HG03442 (cell line): ENCODE results near the gene TAPT1.

Source experiments
- ATAC-seq: cut with Tn5 transposase; IDR thresholded peaks from one replicate; pipeline ENCODE4 v1.9.1; 2021; ENCODE audit warnings: mild to moderate bottlenecking, moderate library complexity; ENCODE audit not compliant: unreplicated experiment

Gene TAPT1

DNA sequence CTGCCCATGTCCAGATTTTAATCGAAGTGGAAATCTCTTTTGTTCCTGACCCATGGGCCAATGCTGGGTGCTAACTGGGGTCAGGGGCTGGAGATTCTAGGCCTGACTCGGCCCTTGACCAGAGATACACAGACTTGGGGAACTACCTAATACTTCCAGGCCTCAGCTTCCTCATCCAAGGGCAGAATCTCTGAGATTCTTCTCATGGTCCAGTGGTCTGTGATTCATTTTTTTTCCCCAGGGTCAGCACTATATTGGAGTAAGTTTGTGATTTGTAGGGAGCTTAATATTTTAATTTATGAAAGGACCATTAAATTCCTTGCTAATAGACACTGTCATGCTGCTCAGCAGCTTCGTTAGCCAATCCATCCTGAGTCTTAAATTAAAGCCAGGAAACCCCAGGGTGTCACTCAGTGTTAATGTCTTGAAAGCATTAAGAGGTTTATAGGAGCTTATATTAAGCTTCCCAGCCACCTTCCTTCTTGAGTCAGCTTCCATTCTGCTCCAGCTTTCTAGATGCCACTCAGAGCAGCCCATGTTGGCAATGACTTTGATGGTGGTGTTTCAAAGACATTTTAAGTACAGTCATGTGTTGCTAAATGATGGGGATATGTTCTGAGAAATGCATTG, 115.5 kb downstream of the TAPT1 start:
- no peak for ATAC-seq
